ENCODE results near the gene TEX30. TPM values are rescaled to one million over a fixed set of nuclear protein-coding genes. Genes with fewer than 3 reads are reported as not detected.

The TEX30 gene
- total RNA-seq, 2 donors from 2014 or later: 3.6 to 22.2 TPM

DNA sequence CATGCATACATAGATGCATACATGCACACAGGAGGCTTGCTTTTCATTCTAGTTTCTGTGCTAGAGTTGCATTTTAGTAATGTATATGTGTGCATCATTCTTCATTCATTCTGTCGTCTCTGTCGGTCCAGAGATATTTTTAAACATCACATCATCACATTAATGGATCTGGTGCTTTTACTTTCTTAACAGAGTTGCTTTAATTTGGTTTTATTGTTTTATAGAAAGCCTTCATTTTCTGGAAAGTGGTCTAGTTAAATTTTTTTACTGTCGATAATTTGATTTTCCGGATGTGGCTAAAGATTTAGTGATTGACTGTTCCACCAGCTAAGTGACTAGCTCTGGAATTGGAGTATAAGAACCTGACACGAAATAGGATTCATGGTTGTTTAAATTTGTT is 42.2 kb upstream of the TEX30 start:
- Histone ChIP-seq H3K27ac (no peak overlapping the region), H3K27me3 (replicated peaks; ENCODE audit: insufficient read depth) (no peaks in the 10 kb centered on the region), H3K4me3 (no peak overlapping the region), H3K36me3 (no peaks in the 10 kb centered on the region), H3K9me3 (no peaks in the 10 kb centered on the region), H3K4me1 (replicated peaks) (no peaks in the 10 kb centered on the region)
- intact Hi-C loops (cut with DNase I): no loop called here
- TF ChIP-seq, protein P1, sequence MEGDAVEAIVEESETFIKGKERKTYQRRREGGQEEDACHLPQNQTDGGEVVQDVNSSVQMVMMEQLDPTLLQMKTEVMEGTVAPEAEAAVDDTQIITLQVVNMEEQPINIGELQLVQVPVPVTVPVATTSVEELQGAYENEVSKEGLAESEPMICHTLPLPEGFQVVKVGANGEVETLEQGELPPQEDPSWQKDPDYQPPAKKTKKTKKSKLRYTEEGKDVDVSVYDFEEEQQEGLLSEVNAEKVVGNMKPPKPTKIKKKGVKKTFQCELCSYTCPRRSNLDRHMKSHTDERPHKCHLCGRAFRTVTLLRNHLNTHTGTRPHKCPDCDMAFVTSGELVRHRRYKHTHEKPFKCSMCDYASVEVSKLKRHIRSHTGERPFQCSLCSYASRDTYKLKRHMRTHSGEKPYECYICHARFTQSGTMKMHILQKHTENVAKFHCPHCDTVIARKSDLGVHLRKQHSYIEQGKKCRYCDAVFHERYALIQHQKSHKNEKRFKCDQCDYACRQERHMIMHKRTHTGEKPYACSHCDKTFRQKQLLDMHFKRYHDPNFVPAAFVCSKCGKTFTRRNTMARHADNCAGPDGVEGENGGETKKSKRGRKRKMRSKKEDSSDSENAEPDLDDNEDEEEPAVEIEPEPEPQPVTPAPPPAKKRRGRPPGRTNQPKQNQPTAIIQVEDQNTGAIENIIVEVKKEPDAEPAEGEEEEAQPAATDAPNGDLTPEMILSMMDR (IDR thresholded peaks at IDR 0.05): no peak
- TF ChIP-seq POLR2A (IDR thresholded peaks at IDR 0.05): no peak
- no peak for TF ChIP-seq POLR2AphosphoS5 (IDR thresholded peaks at IDR 0.05)
- no peak for DNase-seq (ENCODE audit: low spot score)
- 92% methylated on average over 5 of the region's 5 CpGs for WGBS

DNA sequence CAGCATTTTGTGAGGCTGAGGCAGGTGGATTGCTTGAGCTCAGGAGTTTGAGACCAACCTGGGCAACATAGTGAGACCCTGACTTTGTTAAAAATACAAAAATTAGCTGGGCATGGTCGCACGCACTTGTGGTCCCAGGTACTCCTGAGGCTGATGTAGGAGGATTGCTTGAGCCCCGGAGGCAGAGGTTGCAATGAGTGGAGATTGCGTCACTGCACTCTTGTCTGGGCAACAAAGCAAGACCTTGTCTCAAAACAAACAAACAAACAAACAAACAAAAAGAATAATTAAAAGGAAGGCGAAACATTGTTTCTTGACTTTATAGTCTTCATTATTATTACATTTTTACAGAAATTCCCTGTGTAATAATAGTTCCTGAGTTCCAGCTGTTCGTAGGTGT is 41.2 kb upstream of the TEX30 start:
- Histone ChIP-seq H3K4me1 (replicated peaks) (no peaks in the 10 kb centered on the region), H3K27me3 (replicated peaks; ENCODE audit: insufficient read depth) (no peaks in the 10 kb centered on the region), H3K9me3 (no peaks in the 10 kb centered on the region), H3K36me3 (no peaks in the 10 kb centered on the region), H3K4me3 (no peak overlapping the region), H3K27ac (no peak overlapping the region)
- 79% methylated on average over 6 of the region's 6 CpGs for WGBS
- TF ChIP-seq POLR2AphosphoS5 (IDR thresholded peaks at IDR 0.05) (no peak), POLR2A (IDR thresholded peaks at IDR 0.05) (no peak)
- TF ChIP-seq, protein P1 (IDR thresholded peaks at IDR 0.05): no peak
- intact Hi-C loops (cut with DNase I): no loop called here
- no peak for DNase-seq (ENCODE audit: low spot score)

DNA sequence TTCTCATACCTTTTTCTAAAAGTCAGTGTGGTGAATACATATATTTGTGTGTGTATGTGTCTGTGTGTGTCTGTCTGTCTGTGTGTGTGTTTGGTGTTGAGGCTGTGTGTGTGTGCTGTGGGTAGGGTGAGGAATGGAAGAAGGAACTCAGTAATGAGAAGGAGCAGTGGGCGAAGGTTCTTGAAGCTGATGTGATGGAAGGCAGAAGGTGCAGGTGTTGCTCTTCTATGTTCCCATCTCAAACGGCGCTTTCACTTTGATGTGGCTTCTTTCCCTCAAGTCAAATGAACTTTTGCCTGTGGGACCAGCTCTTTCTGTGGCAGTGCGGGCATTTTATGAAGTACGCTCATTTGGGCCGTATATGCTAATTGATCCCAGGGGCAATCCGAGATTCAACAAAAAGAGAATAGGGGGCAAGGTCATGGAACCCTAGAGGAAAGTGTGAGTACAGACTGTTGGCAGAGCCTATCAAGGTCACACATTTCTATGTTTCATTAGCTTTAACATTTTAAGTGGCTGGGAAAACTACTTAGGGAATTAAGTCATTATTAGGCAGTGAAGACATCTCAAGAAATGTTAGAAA is 40.5 kb upstream of the TEX30 start:
- Histone ChIP-seq H3K27me3 (replicated peaks; ENCODE audit: insufficient read depth) (no peaks in the 10 kb centered on the region), H3K27ac (no peak overlapping the region), H3K4me1 (replicated peaks) (no peaks in the 10 kb centered on the region), H3K4me3 (no peak overlapping the region), H3K36me3 (no peaks in the 10 kb centered on the region), H3K9me3 (no peaks in the 10 kb centered on the region)
- no peak for DNase-seq (ENCODE audit: low spot score)
- intact Hi-C loops (cut with DNase I): no loop called here
- 88% methylated on average over 7 of the region's 7 CpGs for WGBS
- no peak for TF ChIP-seq POLR2AphosphoS5 (IDR thresholded peaks at IDR 0.05)
- TF ChIP-seq, protein P1 (IDR thresholded peaks at IDR 0.05): no peak
- no peak for TF ChIP-seq POLR2A (IDR thresholded peaks at IDR 0.05)

DNA sequence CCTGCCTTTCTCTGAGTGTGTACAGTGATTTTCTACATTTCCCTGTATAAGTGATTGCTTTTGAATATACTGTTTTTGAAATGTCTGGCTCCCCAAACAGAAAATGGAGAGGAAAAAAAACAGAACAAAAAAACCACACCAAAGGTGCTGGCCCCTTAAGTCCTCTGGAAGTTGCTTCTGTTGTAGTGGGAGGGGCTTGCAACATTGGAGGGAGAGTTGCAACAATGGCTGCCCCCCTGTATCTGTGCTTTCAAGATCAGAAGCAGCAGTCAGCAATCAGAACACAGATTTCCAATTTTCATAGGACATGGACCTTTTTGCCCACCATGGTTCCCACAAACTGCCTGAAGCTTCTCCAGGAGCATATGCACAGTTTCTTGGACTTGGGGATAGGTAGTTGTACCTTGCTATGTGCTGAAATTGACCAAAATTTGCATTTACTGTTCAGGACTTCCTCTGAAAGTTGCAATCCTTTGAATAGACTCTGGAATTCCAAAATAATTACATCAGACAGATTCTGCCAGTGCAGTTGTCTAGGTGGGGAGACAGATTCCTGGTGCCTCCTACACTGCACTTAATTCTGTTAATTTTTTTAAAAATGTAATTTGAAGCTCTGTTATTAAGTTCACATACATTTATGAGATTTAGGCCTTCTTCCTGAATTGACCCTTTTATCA is 39.2 kb upstream of the TEX30 start:
- no peak overlapping the region for H3K4me3 ChIP-seq
- H3K36me3 ChIP-seq: no peaks in the 10 kb centered on the region

More for the DNA sequence above, 39.2 kb upstream of the TEX30 start:
- no peak overlapping the region for H3K27ac ChIP-seq
- intact Hi-C loops (cut with DNase I): no loop called here
- no peaks in the 10 kb centered on the region for H3K4me1 ChIP-seq (replicated peaks)
- no peaks in the 10 kb centered on the region for H3K27me3 ChIP-seq (replicated peaks; ENCODE audit: insufficient read depth)
- TF ChIP-seq, protein P1 (IDR thresholded peaks at IDR 0.05): no peak
- no peak for TF ChIP-seq POLR2AphosphoS5 (IDR thresholded peaks at IDR 0.05)
- TF ChIP-seq POLR2A (IDR thresholded peaks at IDR 0.05): no peak
- H3K9me3 ChIP-seq: no peaks in the 10 kb centered on the region
- no peak for DNase-seq (ENCODE audit: low spot score)

All from prostate gland (tissue), 2 donors.